GM21515 (cell line): ENCODE measurements around the gene TMEM17.

ENCODE experiments used
- ATAC-seq: cut with Tn5 transposase; IDR thresholded peaks from one replicate; pipeline ENCODE4 v1.9.1; 2021; ENCODE audit not compliant: unreplicated experiment

Gene TMEM17

DNA sequence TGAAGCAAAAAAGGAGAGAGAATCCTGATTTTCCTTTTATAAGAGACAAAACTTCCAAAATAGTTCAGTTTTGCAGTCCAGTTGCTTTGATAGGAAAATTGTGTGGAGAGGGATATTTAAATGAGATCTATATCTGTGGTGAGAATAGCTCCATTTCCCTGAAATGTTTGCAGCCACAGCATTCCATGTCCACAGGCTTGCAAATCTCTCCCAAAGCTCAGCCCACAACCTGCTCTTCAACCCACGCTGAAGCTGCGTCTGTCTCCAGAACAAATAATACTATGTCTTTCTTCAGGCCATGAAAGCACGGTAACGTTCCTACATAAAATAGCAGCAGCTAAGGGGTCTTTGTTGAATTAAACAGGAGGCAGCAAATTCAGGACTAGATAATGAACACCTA, 31.8 kb downstream of the TMEM17 start:
- ATAC-seq = no peak

DNA sequence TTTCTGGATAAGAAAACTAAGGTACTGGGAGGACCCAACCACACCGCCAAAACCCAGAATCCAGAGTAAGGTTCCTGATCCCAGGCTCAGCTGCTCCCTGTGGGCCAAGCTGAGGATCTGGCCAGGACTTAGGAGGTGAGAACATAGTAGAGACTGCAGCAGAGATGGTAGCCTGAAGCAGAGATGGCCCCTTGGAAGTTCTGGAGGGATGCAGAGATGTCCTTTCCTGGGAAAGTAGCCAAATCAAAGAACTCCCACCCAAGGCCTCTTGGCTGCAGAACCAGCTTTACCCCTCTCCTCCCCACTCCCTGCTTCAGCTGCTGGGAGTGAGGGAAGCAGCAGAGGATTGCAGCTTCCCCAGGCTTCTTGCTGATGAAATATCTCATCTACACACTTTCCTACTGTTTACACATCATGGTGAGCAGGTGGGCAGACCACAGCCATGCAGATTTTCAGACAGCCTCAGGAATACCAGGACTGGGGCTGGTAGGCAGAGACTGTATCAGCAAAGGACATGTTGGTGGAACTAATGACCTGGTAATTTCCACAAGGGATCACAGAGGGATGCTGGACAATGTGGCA, 32.7 kb downstream of the TMEM17 start:
- ATAC-seq = no peak

DNA sequence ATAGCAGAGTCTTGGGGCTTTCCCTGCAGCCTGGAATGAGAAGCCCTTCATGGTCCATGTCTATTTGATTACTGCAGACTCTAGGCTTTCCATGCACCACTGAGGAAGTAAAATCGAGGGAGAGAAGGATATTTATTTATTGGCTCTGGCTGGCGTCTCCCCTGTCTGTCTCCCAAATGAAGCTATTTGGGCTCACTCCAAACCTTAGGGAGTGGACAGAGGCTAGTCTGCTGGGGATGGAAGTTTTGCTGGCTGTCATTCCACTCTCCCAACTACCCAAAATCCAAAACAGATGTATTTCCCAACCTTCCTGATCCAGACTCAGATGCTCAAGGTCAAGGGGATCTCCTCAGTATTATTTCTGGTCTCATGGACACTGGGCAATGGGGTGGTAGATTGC, 33.7 kb downstream of the TMEM17 start:
- ATAC-seq = no peak

DNA sequence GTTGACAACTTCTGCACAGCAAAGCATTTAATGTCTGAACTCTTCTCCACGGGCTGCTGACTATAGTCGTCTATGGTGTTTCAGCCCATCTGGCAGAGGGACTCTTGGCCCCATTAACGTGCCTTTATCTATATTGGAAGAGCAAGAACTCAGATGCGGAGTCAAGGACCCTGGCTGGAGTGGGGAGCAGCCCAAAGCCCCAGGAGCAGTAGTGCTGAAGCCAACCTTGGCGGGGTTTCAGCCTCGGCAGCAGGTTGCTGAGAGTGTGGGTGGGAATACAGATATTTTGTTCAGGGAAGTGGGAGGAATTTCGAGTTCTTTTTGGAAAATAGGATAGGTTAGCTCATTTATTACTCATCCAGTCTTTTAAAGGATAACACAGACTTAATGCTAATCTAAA, 34.2 kb downstream of the TMEM17 start:
- no peak for ATAC-seq

DNA sequence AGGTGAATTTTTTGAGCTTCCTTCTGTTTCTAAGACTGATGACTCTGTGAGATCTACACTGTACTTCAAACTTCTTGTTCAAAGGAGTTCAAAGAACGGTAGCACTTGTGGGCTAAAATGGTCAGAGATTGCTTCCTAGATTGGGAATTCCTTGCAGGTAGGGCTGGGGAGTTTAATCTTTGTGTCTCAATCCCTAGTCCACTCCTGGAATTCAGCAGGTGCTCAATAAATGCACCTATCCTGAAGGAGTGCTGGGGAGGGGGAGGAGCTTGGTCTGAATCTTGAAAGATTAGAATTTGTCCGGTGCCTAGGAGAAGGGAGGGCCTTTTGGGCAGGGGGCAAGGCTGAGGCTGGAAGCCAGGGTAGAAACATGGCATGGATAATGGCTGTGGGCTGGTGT, 34.6 kb downstream of the TMEM17 start:
- no peak for ATAC-seq

- ATAC-seq = no peak
Observed at GRCh38 chr2:62469548-62469947, 36.4 kb downstream of the TMEM17 start.

- ATAC-seq = no peak
Observed at GRCh38 chr2:62469114-62469513, 36.9 kb downstream of the TMEM17 start.

- no peak for ATAC-seq
Observed at GRCh38 chr2:62467475-62468321, 38.3 kb downstream of the TMEM17 start.

DNA sequence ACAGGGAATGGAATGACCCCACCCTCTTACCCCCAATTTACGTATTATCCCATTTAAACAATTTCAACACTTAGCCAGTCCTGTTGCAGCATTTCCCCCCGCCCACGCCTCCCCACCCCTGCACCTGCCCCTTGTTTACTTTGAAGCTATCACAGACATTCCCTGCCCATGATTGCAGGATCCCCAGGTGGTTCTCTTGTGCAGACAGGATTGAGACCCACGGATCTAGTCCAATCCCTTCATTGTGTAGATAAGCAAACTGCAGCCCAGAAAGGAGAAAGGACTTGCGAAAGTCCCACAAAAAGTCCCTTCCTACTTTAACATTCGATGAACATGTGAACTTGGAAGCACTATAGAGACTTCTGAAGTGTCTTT, 38.9 kb downstream of the TMEM17 start:
- no peak for ATAC-seq

GRCh38 chr2:62466503-62466854, 39.5 kb downstream of the TMEM17 start:
- ATAC-seq = no peak

DNA sequence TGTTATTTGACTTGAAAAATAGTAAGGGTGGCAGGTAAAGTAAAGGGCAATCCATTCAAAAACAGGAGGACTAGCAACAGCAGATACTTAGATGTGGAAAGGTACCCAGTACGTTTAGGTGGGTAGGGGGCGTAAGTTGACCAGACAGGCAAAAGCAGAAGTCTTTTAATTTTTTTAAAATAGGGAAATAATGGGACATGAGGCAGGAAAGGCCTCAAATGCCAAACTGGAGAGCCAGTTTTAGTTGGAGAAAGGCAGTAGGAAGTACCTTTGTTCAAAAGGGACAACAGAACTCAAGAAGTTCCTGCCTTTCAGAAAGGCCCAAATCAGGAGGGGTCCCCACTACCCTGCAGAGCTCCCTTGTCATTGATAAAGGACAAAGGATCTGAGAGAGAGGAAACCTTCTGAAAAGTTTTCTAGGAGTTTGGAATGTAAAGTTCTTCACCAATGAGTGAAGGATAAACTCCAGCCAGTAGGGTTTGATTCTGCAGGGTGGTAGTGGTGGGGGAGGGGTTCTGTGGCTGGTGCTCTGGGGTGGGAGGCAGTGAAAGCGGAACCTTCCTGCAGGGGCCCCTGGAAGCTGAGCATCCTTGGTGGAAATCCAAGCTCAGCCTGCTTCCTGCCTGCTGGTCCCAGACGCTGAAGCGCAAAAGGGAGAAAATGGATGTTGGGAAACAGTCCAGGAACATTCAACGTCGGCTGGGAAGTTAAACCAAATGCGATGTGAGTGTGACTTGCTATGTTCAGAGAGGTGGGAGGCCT, 40.1 kb downstream of the TMEM17 start:
- ATAC-seq = no peak

DNA sequence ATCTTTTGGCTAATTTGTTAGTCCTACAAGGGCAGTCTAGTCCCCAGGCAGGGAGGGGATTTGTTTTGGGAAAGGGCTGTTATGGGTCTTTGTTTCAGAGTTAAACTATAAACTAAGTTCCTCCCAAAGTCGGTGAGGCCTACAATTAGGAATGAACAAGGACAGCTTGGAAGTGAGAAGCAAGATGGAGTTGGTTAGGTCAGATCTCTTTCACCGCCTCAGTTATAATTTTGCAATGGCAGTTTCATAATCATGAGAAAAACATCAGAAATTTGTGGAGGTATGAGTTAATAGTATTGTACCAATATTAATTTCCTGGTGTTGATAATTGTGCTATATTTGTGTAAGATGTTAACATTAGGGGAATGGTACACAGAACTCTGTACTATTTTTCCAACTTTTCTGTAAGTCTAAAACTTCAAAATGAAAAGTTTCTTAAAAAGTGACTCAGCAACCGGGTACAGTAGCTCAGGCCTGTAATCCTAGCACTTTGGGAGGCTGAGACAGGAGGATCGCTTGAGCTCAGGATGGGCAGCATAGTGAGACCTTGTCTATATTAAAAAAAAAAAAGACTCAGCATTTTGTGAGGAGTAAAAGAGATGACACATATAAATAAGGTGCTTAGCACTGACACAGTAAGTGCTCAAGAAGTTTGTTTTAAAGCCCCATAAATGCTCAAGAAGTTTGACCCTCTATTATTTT, 40.8 kb downstream of the TMEM17 start:
- ATAC-seq = no peak

GRCh38 chr2:62464221-62465007, 41.6 kb downstream of the TMEM17 start:
- ATAC-seq = no peak

DNA sequence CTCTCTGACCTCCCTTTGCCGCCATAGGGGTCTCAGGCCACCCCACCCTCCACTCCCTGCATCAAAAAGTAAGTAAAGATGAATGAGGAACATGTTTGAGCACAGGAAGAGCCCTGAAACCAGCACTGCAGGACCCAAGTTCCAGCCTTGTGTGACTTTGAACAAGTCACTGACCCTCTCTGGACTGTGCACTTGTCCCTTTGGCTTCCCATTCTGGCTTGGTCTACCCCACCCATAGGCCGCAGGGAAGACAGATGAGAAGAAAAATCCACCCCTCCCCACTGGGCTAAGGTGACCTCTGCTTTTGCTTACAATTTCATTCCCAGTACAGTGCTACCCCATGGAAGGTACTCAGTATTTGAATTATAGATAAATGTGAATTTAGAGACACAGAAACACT, 43.8 kb downstream of the TMEM17 start:
- no peak for ATAC-seq

- ATAC-seq = no peak
Observed at GRCh38 chr2:62461707-62462106, 44.3 kb downstream of the TMEM17 start.

GRCh38 chr2:62461017-62461553, 44.9 kb downstream of the TMEM17 start:
- ATAC-seq = no peak

GRCh38 chr2:62460175-62460574, 45.8 kb downstream of the TMEM17 start:
- no peak for ATAC-seq

DNA sequence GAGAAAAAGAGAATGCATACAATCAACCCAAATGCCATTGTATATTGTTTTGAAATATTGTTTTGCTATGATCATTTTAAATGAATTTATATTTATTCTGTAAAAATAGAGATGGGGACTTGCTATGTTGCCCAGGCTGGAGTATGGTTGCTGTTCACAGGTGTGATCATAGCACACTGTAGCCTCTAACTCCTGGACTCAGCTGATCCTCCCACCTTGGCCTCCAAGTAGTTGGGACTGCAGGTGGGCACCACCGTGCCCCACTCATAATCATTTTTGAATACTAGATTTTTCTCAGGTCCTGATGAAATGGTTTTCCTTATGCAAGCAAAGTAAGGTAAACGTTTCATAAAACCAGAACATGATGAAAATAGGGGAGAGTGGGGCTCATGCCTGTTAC, 46.3 kb downstream of the TMEM17 start:
- ATAC-seq = no peak

DNA sequence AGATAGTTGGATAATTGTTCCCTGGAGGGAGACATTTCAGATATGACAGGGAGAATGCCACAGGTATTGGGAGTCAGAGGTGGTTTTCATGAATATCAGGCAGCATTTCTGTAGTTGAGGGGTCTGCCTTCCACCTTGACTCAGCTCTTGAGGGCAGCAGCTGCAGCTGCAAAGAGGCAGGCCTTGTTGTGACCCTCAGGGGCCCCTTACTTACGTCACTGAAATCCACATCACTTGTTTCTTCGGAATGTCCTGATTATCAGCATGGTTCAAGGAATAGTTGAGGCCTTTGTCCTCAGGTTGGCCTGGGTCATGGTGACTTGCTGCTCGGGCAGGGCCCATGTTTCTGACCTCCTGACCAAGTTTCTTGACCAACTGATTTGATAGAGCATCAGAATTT, 46.9 kb downstream of the TMEM17 start:
- no peak for ATAC-seq

GRCh38 chr2:62458671-62459081, 47.3 kb downstream of the TMEM17 start:
- ATAC-seq = no peak
